GM21825 (cell line): ENCODE results near the gene BCAS1.
"Not testable (repeated sequence)": the region's sequence is repeated elsewhere in the genome, so short reads cannot be mapped to it uniquely, and the experiment has no call there.

Source experiments
- ATAC-seq: cut with Tn5 transposase; IDR thresholded peaks from one replicate; pipeline ENCODE4 v1.9.1; 2021; ENCODE audit warnings: mild to moderate bottlenecking, moderate library complexity; ENCODE audit not compliant: unreplicated experiment

Gene BCAS1

DNA sequence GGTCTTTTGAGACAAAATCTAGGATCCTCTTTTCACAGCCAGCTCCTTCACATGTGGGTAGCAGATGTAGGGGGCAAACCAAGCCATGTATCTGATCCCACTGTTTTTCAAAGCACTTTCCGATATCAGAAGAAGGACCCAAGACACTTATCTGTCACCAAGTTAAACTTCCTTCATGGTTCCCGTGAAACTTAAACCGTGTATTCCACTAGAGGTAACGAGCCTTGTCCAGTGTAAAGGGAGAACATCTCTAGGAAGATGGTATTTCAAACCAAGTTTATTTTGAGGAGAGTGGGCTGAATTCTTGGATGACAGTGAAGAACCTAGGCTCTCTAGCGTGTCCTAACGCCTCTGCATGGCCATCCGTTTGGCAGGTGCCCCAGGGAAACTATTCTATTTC is 76.3 kb downstream of the BCAS1 start:
- no peak for ATAC-seq

DNA sequence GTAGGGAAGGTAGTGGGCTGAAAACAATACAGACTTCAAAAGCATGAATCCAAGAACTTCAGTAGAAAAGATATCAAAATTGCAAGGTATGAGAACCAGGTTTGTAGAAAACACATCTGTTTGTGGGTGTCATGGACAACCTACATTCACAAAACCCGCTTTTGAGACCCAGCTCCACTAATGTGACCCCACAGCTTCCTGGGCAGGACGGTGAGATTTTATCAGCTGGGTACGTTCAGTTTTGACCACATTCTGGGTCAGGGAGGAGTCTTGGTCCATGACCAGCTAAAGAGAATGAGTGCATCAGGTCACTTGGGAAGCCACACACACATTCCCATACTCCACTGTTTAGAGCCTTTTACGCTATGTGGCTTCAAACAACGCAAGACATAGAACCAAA is 77.1 kb downstream of the BCAS1 start:
- ATAC-seq: no peak

DNA sequence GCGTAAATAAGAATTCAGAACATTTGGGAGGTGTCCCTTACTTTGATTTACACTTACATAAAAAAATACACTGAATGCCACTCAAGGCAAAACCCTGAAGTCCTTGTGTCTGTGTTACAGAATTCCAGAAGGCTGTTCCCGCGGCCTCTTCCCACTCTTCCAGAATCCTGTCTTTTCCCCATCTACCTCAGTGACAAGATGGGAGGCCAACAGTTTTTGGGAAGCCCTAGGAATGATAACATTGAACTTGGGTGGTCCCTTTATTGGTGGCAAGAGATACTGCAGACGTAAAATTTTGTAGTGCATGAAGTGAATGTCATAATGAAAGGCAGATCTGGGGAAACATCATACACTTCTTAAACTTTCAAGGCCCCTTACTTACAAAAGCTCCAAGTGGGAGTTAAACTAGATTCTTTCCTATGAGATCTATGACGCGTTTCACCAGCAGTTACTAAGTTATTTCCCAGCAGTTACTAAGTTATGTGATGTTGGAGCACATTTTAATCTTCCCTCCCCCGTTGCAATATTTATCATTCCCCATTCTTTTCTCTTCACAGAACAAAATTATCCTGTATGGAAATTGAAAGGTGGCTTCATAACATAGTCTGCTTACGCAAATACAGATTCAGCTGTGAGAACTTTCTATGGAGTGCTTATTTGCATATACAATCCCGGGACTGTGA is 79.5 kb downstream of the BCAS1 start:
- no peak for ATAC-seq

DNA sequence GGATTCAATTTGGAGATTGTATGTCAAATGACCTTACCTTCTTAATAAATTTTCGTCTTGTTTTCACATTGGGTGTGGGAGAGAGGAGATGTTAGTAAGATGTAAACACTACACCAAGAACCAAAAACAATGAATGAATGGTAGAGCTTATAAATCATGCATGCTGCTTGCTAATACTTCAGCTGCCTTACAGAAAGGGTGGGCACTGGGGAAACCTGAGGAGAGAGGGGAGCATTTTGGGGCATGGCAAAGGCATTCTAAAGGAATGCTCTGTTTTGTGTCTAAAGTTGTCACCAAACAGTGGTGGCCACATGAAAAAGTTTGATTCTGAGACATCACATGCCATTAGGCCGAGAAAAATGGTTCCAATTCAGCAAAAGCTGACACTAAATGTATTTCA is 80.4 kb downstream of the BCAS1 start:
- ATAC-seq: no peak

DNA sequence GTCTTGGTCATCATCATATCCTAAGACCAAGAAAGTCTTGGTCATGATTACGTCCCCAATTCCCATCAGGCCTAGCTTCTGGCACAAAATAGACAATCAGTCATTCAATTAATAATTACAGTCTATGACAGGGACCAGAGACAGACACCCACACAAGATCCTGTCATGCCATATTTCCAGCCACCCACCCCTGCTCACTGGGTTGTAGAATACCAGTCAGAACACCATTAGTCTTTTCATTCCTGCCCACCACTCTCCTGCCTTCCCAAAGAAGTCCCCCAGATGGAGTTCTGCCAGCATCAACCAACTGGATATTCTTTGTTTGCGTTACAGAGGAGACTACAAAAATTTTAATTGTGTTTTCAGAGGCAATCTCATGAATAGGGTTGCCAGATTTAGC is 81.0 kb downstream of the BCAS1 start:
- no peak for ATAC-seq

DNA sequence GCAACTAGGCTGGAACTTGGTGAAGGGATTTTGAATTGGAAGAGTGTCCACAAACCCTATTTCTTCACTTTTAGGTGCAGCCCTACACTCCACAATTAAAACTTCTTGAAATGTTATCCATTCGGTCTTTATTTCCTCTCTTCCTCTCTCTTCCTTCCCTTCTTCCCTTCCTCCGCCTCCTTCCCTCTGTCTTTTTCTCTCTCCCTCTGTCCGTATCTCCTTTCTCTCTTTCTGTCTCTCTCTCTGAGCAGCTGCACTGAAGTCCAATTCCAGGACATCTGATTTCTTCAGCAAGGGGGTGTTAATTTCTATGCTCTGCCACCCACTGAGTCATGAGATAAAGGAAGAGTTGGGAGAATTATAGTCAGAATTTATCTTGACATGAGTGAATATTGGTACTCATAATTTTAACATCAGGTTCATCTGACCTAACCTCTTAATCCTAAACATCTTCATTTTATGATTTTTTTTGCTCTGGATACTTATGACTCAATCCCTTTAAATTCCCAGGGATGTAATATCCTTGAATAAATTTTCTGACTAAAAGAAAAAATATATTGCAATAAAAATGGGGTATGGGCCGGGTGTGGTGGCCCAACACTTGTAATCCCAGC is 84.2 kb downstream of the BCAS1 start:
- no peak for ATAC-seq

DNA sequence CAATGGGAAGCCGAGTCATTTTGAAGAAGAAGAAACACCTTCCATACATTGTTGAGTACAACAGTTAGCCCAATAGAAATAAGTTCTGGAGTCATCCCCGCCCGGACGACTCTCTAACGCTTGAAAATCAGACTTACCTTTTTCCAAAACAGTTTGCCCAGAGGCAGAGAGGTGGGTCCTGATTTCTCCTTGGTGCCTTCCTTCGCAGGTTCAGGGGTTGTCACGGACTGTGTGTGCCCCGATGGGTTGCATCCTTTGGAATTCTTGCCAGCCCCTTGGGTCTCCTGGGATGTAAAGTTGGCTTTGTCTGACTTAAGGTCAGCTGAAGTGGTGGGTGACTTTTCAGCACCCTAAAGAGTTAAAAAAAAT is 85.3 kb downstream of the BCAS1 start:
- no peak for ATAC-seq

DNA sequence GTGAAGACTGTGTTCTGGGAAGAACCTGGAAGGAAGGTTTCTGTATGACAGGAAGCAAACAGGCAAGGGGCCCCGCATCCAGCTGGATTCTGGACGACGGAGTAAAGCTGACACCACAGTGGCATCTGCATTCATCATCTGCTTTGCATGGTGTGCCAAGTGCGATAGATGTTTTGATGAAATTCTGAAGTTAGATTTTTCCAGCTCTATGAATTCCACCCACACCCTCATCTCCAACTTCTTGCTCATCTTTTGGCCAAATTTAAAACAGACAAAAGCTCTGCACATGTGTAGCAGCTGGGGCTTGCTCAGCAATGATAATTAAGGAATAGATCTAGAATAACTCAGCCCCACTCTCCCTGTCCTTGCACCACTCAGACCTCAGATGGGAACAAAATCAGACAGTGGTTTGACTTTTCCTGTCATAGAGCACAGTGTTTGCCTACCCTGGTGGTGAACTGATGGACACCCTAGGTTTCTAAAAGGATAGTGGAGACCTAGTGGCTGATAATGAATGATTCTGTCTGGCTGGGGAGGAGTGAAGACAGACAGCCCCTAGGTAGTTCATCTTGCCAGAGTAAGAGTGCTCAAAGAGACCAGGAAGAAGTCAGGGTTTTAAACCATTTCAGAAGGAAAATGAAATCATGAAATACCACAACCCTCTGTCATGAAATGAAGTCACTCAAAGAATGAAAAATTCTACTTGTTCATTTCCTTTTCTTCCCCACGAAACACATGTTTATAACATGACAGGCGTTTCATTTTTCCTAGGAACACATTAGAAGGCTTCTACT is 85.8 kb downstream of the BCAS1 start:
- no peak for ATAC-seq

DNA sequence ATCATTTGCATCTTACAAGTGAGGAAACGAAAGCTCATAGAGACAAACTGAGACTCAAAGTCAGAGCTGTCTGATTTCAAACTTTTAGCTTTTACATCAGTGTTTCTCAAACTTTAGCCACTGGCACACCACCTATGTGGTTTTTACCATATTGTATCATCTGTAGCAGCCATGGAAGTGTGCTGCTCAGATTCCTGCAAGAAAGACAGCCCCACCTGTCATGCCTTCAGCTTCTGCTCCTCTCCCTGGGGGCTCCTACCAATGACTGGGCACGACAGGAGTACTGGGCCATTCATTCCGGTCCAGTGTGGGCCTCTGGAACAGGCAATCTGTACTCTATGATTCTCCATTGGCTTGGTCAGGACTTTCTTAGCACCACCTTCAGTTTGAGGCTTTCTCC is 87.0 kb downstream of the BCAS1 start:
- no peak for ATAC-seq

DNA sequence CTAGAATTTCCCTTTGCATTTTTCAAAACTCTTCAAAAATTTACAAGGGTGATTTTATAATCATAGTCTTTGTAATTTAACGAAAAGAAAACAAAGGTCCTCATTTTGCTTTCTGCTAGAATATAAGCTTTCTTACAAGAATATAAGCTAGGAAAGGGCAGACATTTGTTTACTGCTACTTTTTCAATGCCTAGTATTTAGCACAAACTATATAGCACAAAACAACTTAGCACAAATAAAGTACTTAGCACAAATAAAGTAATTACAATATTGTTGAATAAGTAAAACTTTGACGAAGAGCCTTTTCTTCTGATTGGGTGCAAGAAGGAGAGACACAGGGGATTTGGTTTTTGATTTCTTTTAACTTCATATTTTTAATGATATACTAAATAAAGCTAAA is 87.8 kb downstream of the BCAS1 start:
- ATAC-seq: no peak

DNA sequence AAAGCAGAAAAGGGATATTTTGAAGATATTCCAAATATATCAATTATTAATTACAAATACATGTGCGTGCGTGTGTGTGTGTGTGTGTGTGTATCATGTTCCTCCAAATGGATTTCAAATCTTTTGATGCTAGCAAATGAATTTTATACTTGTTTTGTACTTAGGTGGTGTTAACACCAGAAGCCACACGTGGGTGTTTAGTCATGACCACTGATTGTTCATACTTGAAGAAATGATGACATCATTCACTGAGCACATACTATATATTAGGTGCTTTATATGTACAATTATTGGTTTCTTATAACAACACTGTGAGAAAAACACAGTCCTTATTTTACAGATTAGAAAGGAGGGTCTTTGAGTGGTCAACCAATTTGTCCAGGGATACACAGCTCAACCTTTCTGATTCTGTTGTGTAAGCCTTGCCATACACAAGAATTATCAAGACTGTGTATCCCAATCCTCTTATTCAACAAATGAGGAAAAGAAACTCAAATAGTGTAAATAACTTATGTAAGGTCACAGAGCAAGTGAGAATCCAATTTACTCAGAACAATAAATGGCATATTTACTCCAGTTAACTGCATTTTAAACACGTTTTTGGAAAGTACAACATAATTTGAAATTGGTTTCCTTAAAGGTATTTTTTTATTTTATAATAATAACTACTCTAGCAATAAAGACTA is 88.5 kb downstream of the BCAS1 start:
- no peak for ATAC-seq

DNA sequence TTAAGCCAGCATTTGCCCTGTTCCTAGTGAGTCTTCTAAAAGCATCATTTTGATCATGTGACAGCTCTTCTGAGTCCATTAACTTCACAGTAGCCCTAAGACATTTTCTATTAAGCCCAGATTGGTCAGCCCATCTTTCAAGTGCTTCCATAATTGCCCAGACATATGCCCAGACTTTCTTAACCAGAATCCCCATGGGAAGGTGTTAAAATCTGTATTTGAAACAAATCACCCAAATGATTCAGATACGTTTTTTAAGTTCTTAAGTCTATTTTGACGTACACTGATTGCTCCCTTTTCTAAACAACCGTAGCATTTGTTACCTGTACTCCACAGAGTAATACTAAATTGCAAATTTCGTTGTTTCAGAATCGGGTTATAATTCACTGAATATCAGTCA is 89.3 kb downstream of the BCAS1 start:
- ATAC-seq: no peak

DNA sequence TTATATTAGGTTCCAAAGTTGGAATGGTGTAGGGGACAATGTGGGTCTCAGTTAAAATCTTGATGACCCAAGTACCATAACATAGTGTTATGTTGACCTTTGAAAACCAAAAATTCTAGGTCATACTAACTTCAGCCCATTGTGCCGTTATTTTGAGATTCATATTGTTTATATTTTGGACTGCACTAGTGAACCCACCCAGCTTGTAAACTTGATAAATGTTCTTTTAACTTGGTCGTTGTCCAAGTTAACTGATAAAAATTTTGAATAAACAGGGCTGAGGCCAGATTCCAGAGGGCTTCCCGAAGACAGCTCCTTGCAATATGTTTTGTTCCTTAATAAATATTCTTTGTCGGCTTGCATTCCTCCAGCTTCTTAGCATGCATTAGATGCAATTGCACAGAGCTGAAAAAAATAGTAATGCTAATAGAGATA is 90.3 kb downstream of the BCAS1 start:
- no peak for ATAC-seq

DNA sequence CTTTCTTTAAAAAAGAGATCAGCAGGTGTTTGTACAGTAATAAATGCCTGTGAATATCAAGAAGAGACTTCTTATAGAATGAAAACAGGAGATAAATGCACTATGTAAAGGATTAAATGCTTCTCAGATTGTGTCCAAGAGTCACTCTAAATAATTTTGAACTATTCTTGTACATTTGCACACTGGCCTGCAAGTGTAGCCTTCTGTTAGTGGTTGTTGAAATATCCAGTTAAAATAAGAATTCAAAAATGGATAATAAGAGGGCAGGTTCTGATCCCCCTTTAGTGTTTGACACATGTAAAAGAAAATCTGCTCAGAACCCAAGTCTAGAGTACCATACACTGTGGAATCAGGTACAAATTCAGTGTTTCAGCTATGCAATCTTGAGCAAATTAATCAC is 91.9 kb downstream of the BCAS1 start:
- ATAC-seq: no peak

DNA sequence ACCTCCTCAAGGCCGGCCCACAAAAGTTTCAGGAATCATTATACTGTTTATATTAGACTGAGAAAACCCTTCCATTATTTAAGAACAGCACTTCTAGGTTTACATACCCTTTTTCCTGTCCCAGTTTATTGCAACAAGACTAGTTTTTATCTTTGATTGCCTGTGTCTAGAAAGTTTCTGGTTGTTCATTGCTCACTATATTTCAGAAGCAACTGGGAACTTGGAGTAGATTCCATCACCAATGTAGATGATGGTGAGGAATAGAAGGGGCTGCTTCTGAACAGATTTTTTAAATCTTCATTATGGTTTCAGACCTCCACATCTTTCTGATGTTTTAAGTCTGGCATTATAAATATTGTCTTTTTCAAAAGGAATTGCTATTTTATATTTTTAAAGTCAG is 93.0 kb downstream of the BCAS1 start:
- ATAC-seq: no peak

DNA sequence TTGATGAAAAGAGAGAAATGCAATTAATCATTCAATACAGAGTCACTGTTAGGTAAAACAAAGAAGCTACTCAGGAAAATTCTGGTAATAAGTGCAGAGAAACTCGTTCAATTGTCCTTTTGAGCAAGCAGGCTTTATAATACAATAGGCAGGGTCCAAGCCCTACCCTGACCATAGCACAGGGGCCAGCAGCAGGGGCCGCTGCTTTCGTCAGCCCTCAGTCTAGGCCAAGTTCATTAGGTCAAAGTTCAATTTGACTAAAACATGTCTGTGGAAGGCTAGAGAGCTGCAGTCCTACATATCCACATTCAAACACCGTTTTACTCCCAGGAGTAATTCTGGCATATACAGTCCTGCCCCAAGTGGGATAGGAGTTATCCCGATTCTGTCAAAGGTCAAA is 94.6 kb downstream of the BCAS1 start:
- no peak for ATAC-seq

DNA sequence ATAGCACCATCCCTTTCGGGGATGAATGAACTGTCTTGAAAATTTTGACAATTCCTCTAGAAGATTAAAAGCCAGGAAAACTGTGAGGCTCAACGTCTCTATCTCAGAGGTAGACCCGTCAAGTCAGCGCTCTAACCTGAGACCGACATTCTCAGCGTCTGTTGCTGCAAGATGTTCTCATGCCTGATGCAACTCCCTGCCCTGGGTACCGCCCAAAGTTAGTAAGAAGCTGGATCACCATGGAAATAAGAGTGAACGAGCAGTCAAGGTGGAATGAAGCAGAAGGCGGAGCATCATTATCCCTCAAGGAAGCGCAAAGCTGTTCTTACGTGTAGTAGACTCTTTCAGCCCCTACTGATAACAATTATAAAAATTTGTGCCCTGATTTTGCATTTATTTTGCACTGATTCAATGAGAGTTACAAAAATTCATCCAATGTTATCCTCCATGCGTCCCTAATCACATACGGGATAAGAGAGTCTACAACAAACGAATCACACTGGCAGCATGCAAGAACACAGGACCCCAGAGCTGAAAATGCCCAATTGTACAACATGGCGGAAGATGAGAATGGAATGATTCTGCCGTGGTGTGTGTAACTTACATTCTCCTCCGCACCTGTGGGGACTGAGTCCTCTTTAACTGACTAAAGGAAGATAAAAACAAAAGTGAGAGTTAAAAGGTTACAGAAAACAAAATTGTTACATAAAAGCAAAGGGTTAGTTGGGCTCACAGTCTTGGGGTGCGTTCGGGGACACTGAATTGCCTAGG is 95.4 kb downstream of the BCAS1 start:
- ATAC-seq: no peak

DNA sequence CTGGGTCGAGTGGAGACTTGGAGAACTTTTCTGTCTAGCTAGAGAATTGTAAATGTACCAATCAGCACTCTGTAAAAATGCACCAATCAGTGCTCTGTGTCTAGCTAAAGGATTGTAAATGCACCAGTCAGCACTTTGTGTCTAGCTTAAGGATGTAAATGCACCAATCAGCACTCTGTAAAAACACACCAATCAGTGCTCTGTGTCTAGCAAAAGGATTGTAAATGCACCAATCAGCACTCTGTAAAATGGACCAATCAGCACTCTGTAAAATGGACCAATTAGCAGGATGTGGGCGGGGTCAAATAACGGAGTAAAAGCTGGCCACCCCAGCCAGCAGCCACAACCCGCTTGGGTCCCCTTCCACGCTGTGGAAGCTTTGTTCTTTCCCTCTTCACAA is 96.5 kb downstream of the BCAS1 start:
- not testable (repeated sequence) for ATAC-seq

DNA sequence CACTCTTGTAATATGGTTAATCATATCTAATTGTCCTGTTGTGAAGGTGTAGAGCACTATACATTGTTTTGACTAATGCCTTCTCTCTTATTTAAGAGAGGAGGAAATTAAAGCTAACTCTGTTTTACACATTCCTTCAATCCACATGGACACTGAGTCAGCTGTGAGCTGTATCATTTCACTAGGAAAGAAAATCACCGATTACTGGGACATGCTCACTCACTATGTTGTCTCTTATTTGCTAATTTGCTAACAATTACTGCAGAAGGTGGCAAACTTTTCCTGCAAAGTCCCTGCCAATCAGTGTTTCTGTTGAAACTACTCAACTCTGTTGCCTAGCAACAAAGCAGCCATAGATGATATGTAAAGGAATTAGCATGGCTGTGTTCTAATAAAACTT is 98.2 kb downstream of the BCAS1 start:
- no peak for ATAC-seq

DNA sequence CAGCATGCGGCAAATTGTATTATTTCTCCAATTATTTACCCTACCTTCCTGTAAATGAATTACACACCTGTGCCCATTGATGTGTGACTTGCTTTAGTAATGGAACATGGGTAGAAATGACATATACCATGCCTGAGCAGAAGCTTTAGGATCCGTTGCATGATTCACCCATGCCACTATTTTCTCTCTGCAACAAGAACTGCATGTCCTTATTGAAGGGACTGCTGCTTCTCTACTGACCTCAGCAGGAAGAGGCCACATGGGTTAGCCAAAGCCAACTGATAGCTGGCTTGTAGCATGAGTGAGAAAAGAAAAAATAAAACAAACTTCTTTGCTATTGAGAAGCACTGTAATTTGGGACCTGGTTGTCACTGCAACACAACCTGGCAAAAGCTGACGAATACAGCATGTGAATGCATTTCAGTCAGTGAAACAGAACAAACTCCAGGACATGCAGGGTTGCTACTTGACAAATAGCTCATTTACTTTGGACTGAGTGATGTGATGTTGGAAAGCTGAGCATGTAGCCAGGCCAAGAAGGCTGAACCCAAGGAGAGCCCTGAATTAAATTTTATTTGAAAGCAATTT is 99.2 kb downstream of the BCAS1 start:
- ATAC-seq: no peak

DNA sequence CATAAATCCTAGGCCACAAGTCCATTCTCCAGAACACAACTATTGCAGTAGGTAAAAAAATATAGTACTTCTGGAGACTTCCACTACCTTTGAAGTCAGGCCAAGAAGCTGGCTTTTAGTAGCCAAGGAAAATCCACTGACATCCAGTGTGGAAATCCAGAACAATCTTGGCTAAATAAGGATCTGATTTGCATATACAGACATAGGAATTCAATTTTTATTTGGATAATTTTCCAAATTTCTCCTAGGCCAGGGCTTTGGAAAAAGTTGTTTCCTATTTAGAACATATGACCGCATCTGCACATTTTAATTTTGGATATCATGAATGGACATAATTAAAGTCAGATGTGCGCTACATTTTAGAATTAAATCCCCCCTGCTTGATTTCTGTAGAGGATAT is 100.2 kb downstream of the BCAS1 start:
- no peak for ATAC-seq
